ENCODE data around the gene KRTAP4-6. TPM values are rescaled to one million over a fixed set of nuclear protein-coding genes. Genes with fewer than 3 reads are reported as not detected.
"Not testable (repeated sequence)": the region's sequence is repeated elsewhere in the genome, so short reads cannot be mapped to it uniquely, and the experiment has no call there.

The KRTAP4-6 gene
- total RNA-seq = not detected in 2 replicates

DNA sequence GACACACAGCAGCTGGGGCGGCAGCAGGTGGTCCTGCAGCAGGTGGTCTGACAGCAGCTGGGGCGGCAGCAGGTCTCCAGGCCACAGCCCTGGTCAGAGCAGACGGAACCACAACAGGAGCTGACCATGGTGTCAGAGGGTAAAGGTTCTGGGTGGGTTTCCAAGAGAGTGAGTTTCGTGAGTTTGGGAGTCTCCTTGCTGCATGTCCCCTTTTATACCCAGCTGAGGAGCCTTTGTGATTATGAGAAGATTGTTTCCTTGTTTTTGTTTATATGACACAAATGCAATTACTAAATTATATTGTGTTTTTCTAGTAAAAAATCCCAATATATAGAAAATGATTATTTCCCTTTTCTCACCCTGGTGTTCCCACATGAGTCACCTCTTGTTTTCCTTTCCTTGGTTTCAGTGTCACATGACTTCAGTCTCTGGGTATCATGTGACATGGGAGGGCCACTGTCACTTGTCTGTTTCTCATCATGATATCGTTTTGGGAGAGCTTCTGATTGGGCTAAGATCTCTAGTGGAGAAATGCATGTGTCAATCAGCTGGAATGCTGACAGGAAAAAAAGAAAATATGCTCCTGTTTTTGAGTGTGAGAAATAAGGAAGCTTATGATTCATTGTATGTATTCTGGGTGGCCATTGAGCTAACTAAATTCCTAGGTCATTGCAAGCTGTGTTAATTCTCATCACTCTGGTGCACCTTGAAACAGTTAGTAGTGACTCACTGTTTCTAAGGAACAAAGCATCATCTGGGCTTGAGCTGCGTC is at the start of gene KRTAP4-6:
Gene KRTAP4-6 (minus strand): TSS at position 185 of the 772 bp plus-strand sequence. CDS start 57 bp downstream, at position 128.
- DNase-seq (ENCODE audit: low read depth) = peak; percentile 76
- H3K4me3 ChIP-seq (ENCODE audit: low read depth, low read length) = no peak within 1 kb of the TSS
- TF ChIP-seq, protein P1, sequence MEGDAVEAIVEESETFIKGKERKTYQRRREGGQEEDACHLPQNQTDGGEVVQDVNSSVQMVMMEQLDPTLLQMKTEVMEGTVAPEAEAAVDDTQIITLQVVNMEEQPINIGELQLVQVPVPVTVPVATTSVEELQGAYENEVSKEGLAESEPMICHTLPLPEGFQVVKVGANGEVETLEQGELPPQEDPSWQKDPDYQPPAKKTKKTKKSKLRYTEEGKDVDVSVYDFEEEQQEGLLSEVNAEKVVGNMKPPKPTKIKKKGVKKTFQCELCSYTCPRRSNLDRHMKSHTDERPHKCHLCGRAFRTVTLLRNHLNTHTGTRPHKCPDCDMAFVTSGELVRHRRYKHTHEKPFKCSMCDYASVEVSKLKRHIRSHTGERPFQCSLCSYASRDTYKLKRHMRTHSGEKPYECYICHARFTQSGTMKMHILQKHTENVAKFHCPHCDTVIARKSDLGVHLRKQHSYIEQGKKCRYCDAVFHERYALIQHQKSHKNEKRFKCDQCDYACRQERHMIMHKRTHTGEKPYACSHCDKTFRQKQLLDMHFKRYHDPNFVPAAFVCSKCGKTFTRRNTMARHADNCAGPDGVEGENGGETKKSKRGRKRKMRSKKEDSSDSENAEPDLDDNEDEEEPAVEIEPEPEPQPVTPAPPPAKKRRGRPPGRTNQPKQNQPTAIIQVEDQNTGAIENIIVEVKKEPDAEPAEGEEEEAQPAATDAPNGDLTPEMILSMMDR (conservative IDR thresholded peaks at IDR 0.05; ENCODE audit: low read depth, low read length) = no peak

DNA sequence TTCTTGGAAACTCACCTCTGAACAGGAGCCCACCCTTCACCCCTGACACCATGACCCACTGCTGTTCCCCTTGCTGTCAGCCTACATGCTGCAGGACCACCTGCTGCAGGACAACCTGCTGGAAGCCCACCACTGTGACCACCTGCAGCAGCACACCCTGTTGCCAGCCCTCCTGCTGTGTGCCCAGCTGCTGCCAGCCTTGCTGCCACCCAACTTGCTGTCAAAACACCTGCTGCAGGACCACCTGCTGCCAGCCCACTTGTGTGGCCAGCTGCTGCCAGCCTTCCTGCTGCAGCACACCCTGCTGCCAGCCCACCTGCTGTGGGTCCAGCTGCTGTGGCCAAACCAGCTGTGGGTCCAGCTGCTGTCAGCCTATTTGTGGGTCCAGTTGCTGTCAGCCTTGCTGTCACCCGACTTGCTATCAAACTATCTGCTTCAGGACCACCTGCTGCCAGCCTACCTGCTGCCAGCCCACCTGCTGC is 49.5 kb upstream of the KRTAP4-6 start, which contains the start of gene KRTAP9-1:
Gene KRTAP9-1 (plus strand): TSS at position 51 of the 482 bp plus-strand sequence. CDS start 0 bp downstream, at position 51.
- not testable (repeated sequence) for H3K4me3 ChIP-seq (ENCODE audit: low read depth, low read length); DNase-seq (ENCODE audit: low read depth)

DNA sequence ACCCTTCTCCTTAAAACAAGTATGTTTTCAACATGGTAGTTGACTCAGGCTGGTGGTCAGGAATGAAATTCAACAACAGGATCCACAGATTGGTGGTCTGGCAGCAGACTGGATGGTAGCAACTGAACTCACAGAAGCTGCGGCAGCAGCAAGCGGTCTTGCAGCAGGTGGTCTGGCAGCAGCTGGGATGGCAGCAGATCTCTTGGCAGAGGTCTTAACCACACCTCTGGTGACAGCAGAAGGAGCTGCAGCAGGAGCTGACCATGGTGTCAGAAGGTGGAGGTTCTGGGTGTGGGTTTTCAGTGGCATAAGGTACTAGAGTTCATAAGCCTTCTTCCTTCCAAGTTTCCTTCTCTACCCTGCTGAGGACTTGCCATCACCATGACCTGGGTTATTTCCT is 46.5 kb upstream of the KRTAP4-6 start:
- TF ChIP-seq, protein P1 (conservative IDR thresholded peaks at IDR 0.05; ENCODE audit: low read depth, low read length) = no peak
- H3K4me3 ChIP-seq (ENCODE audit: low read depth, low read length) = no peak overlapping the region
- no peak for DNase-seq (ENCODE audit: low read depth)

DNA sequence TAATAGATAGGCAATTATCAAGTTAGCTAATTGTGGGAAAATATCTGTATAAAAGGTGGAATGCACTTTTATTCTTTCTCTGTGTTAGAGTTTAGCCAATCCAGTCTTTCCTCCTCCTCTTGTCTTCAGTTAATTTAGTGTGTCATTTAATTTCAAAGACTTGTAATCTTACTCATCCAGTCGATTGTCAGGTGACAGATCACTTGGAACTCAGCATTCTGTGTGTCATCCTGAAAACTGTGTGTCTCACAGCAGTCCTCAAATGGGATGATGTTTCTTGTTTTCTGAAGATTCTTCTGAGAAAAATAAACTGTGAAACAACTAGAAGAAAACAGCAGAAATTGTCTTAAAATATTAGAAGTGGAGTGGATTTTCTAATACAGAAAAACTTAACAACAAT is 44.7 kb upstream of the KRTAP4-6 start:
- DNase-seq (ENCODE audit: low read depth) = no peak
- TF ChIP-seq, protein P1 (conservative IDR thresholded peaks at IDR 0.05; ENCODE audit: low read depth, low read length) = no peak
- no peak overlapping the region for H3K4me3 ChIP-seq (ENCODE audit: low read depth, low read length)

DNA sequence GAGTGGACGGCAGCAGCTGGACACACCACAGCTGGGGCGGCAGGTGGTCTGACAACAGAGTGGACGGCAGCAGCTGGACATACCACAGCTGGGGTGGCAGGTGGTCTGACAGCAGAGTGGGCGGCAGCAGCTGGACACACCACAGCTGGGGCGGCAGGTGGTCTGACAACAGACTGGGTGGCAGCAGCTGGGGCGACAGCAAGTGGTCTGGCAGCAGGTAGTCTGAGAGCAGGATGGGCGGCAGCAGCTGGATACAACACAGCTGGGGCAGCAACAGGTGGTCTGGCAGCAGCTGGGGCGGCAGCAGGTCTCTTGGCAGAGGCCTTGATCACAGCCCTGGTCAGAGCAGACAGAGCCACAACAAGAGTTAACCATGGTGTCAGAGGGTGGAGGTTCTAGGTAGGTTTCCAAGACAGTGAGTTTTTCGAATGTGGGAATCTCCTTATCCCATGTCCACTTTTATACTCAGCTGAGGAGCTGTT is 44.2 kb upstream of the KRTAP4-6 start, which contains the start of gene KRTAP4-1:
Gene KRTAP4-1 (minus strand): TSS at position 432 of the 482 bp plus-strand sequence. CDS start 57 bp downstream, at position 375.
- TF ChIP-seq, protein P1 (conservative IDR thresholded peaks at IDR 0.05; ENCODE audit: low read depth, low read length) = no peak
- no peak for DNase-seq (ENCODE audit: low read depth)
- no peak within 1 kb of the TSS for H3K4me3 ChIP-seq (ENCODE audit: low read depth, low read length)

DNA sequence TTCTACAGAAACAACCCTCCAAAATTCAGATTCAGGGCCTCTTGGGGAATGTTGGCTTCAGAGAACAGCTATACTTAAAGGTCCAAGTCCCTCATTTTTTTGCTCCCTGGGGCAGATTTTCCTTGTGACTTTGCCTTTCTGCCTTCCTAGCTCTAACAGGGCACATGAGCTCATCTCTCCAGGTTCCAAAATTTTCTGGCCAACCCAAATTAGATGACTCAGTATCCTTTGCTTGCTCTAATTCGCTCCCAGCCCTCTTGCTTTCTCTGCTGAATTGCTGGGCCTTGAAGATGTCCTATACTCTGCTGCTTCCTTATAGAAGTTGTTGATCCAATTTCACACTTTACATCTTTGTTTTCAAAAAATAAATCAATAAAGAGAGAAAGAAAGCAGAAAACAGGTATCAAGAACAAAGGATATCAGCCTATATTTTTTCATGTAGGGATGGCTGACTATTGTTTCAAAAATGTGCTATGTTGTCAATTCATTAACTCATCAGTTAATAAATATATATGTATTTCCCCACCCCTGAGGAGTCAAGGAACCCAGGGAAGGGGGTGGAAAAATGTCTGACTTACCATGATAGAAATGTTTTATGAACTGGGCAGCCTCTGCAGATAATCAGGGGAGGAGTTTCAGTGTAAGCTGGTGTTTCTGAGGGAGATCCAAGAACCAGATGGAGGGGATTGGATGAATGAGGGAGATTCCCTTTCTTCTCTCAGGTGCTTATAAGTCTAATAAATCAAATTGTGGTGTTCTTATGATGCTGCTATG is 38.7 kb upstream of the KRTAP4-6 start:
- TF ChIP-seq, protein P1 (conservative IDR thresholded peaks at IDR 0.05; ENCODE audit: low read depth, low read length) = no peak
- peak; percentile 4 for DNase-seq (ENCODE audit: low read depth)

DNA sequence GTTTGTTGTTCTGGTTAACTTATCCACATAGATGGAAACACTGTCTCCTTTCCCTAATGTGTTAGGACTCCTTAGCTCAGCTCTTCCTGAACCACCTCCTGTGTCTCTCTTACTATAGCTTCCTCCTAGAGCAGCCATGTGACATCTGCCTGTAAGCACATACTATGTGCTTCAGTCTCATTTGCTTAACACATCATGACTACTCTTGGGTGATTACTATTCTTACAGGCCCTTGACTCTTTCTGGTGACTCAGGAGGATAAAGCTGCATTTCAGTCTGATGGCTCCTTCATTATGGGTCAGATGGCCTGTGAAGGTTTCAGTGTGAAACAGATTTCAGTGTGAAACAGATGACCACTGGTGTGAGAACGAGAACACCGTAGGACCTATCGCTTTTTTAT is 38.0 kb upstream of the KRTAP4-6 start:
- peak; percentile 63 for DNase-seq (ENCODE audit: low read depth)
- no peak overlapping the region for H3K4me3 ChIP-seq (ENCODE audit: low read depth, low read length)
- TF ChIP-seq, protein P1 (conservative IDR thresholded peaks at IDR 0.05; ENCODE audit: low read depth, low read length) = no peak

More for the DNA sequence above, 38.7 kb upstream of the KRTAP4-6 start:
- H3K4me3 ChIP-seq (ENCODE audit: low read depth, low read length) = no peak overlapping the region

All from epithelial cell of proximal tubule (primary cell).